ENCODE measurements around the gene RTN4R.

DNA sequence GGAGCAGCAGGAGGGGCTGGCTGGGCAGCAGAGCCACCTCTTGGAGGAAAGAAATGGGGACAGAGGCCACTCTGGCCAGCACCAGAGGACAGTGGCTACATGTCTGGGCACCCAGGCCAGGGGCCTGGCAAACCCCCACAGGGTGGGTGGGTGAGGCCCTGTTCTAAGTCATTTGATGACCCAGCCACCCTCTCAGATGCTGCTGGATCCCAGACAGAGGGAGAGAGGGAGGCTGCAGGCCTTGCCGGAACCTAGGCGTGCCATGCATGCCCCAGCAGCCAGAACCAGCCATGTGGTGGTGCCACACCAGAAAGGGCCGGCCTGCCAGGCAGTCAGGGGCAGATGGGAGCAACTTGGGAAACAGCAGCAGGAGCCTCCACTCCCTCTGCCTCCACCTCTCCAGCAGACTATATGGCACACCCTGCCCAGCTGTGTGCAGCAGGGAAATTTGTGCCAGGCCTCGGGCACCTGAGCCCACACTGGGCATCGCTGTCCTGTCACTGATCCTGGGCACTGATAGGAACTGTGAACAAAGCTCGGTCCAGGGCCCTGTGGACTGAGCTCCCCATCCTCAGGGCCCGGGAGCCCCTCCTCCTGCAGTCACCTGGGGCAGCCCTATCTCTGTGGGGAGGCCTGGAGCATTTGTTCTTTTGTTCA lies 45.2 kb downstream of the RTN4R start:
- TF ChIP-seq MZF1 (tag by site-specific recombination; IDR thresholded peaks at IDR 0.05; ENCODE audit: borderline replicate concordance) (no peak), RBAK (tag by site-specific recombination; IDR thresholded peaks at IDR 0.05) (no peak)
- TF ChIP-seq, protein P1, sequence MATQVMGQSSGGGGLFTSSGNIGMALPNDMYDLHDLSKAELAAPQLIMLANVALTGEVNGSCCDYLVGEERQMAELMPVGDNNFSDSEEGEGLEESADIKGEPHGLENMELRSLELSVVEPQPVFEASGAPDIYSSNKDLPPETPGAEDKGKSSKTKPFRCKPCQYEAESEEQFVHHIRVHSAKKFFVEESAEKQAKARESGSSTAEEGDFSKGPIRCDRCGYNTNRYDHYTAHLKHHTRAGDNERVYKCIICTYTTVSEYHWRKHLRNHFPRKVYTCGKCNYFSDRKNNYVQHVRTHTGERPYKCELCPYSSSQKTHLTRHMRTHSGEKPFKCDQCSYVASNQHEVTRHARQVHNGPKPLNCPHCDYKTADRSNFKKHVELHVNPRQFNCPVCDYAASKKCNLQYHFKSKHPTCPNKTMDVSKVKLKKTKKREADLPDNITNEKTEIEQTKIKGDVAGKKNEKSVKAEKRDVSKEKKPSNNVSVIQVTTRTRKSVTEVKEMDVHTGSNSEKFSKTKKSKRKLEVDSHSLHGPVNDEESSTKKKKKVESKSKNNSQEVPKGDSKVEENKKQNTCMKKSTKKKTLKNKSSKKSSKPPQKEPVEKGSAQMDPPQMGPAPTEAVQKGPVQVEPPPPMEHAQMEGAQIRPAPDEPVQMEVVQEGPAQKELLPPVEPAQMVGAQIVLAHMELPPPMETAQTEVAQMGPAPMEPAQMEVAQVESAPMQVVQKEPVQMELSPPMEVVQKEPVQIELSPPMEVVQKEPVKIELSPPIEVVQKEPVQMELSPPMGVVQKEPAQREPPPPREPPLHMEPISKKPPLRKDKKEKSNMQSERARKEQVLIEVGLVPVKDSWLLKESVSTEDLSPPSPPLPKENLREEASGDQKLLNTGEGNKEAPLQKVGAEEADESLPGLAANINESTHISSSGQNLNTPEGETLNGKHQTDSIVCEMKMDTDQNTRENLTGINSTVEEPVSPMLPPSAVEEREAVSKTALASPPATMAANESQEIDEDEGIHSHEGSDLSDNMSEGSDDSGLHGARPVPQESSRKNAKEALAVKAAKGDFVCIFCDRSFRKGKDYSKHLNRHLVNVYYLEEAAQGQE (tag by site-specific recombination; IDR thresholded peaks at IDR 0.05) = no peak
- TF ChIP-seq, protein P2, sequence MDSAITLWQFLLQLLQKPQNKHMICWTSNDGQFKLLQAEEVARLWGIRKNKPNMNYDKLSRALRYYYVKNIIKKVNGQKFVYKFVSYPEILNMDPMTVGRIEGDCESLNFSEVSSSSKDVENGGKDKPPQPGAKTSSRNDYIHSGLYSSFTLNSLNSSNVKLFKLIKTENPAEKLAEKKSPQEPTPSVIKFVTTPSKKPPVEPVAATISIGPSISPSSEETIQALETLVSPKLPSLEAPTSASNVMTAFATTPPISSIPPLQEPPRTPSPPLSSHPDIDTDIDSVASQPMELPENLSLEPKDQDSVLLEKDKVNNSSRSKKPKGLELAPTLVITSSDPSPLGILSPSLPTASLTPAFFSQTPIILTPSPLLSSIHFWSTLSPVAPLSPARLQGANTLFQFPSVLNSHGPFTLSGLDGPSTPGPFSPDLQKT (IDR thresholded peaks at IDR 0.05; ENCODE audit: borderline replicate concordance, low read depth, low read length) = no peak
- TF ChIP-seq, protein P3, sequence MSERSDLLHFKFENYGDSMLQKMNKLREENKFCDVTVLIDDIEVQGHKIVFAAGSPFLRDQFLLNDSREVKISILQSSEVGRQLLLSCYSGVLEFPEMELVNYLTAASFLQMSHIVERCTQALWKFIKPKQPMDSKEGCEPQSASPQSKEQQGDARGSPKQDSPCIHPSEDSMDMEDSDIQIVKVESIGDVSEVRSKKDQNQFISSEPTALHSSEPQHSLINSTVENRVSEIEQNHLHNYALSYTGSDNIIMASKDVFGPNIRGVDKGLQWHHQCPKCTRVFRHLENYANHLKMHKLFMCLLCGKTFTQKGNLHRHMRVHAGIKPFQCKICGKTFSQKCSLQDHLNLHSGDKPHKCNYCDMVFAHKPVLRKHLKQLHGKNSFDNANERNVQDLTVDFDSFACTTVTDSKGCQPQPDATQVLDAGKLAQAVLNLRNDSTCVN (tag by site-specific recombination; optimal IDR thresholded peaks at IDR 0.05) = no peak

All from HEK293 (cell line).